NCI-H226 (cell line): ENCODE results near the gene CTNNA2.

ENCODE experiments used
- DNase-seq: peaks from one replicate; pipeline ENCODE4 v3.0.0-alpha.2; 2015

Gene CTNNA2

DNA sequence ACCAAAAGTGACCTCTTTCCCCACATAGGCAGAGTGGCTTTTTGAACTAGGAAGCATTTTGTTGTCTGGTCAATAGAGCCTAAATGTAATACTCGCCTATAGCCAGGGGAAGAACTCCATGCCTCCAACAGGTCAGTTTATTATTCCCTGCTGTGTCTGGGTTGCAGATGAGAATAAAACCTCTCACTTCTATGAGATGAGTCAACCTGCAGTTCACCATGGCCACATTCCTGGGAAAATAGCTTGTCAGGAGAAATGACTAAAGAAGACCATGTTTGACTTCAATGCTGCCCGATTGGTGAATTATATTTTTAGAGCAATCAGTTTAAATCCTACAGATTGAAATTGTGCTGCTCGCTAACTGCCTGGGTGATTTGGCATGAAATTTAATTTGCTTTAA is 838.4 kb downstream of the CTNNA2 start:
- DNase-seq: no peak

DNA sequence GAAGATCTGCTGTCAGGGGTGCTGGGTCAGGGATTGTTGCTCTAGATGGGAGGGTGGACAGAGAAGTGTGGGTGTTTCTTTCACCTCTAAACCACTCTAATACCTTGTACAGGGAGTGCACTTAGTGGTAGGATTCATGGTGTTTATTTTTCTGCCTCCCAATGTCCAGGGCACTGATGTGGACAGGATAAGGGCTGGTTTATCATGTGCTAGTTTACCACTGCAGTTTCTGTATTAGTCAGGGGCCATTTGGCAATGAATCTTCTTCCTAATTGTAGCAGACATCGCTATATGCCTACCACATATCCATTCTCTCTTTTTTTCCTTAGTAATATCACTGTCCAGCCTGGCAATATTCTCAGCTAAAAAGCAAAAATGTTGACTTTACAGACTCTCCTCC is 842.0 kb downstream of the CTNNA2 start:
- no peak for DNase-seq

DNA sequence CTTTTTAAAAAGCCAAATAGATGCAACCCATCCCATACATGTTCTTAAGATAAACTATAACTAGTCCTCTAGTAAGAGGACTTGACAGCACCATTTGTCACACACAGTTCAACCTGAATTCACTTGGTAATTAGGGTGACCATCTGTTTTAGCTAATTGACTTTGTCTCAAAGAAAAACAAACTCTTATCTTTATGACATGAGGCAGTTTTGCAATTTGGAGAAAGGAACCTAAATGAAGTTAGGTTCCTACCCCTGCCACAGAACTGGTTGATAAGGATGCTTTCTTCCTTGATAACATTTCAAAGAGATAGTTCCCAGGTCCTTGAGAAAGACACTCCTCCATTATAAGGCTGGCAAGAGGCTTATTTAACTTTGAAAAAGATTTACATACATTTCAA is 849.1 kb downstream of the CTNNA2 start:
- DNase-seq: no peak

DNA sequence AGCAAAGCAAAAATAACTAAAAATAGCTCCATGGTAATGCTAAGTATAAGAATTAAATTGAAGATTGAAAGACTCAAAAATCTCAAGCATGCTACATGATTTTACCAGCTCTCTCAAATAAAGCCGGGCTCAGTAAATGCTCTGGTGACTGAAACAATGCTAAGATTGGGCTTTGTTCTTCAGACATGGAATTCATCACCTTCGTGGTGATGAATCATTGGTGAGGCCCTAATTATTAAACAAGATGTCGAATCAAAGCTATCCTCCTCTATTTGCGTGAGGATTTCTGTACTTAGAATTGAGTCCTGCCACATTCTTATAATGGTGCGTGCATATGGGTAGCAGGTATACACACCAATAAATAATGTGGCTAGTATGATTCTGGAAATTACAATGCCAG is 850.5 kb downstream of the CTNNA2 start:
- DNase-seq: no peak

DNA sequence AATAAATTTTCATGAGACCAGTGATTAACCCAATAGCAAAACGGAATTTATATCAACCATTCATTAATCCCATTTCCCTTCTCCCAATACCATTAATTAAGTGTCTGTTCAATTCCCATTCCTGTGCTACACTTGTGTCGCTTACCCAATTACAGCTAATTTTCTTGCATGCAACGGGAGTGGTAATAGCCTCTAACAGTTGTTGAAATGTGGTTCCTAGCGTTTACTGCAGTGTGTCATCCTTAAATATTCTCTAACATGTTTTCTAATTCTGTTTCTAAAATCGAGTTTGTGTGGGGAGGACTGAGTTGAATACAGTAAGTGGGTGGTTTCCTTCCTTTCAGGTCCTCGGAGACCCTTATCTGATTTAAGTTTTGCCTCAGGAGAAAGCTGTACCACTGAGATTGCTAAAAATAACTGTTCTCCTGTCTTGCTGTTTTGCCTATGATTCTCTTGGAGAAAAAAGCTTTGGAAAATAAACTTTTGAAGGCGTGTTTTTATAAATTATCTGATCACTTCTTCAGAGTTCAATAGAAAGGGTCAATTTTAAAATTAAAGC is 851.0 kb downstream of the CTNNA2 start:
- DNase-seq: no peak

DNA sequence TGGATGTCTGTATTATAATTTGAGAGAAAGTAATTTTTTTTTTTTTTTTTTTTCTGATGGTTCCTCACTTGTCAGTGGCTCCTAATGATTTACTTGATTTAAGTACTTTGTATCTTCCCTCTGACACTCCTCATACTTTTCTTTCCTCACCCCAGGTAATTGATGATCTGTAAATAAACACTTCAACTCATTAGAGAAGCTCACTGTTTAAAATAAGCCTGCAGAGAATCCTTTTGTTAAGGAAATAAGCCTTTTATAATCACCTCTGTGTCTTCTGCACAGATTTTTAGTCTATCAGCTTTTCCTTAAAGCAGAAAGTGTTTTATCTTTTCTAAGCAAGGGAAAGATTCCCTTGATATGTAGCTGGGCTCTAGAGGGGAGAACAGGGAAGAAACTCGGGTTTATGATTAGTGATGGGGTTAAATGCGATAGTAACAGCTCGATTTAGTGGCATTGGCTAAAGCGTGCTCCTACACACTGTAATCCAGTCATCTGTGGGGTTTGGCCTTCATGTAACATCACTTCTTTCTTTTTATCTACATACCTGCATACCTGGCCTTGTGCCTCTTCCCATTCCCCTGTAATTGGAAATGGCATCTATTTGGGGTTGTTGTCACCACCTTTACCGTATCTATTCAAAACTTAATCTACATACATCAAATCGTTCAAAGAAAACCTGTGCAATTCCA is 851.8 kb downstream of the CTNNA2 start:
- no peak for DNase-seq

DNA sequence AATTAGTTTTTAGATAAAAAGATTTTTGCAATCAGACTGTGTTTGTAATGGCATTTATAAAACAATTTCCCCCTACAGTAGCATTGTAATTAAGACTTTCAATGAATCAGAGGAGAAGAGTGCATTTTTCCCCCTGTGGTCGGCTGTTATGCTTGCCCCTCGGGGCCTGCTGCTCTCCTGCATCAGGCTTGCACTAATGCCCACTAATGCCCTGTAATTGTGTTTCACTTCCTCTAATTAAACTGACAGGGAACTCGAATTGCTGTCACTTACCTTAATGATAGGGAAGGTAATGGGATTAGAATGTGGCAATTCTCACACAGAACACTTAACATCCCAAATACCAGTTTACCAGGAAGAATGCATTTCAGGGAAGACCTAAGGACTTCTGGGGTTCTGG is 852.9 kb downstream of the CTNNA2 start:
- DNase-seq: no peak

DNA sequence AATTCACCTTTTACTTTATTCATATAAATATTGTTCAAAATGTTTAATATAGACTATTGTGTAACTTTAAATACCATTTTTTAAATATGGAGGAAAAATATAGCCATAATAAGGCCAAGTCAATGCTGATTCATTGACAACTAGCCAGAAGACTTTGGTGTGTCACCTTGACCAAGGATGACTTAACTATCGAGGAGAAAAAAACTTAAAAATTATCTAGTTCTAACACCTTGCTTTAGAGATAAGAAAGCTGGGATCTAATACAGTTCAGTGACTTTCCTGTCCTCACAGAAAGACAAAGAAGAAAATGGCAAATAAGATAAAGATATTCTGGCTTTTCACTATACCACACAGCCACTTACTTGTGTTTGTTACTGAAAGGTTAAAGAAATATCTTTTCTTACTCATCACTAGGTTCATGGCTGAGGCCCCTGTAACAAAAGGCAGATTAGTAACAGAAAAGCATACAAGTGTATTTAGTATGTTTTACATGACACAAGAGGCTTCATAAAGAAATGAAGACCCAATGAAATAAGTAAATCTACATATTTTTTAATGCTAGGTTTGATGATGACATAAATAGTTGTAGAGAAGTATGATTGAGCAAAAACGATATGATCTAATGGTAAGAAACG is 857.6 kb downstream of the CTNNA2 start:
- no peak for DNase-seq

DNA sequence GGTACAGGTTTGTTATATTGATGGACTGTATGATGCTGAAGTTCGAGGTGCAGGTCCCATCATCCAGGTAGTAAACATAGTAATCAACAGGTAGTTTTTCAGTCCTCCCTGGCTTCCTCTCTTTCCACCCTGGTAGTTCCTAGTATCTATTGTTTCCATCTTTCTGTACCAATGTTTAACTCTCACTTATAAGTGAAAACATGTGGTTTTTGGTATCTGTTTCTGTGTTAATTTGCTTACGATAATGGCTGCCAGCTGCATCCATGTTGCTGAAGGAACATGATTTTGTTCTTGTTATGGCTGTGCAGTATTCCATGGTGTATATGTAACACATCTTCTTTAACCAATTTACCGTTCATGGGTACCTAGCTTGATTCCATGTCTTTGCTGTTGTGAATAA is 861.3 kb downstream of the CTNNA2 start:
- no peak for DNase-seq

DNA sequence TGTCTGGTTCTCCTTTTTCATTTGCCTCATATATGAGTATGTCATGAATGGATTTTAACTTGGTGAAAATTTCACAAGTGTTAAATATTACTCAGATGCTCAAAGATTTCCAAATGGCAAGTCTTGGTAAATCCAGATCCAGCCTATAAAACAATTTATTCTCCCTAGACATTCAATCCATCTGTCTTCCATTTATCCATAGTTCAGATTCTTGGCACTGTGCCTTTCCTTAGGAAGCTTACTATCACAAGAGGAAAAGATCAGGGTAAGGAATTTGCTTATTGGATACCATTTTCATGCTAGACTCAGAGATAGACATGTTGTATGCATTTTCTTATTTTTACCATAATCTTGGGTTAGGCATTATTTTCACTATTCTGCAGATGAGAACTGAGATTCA is 864.2 kb downstream of the CTNNA2 start:
- no peak for DNase-seq

DNA sequence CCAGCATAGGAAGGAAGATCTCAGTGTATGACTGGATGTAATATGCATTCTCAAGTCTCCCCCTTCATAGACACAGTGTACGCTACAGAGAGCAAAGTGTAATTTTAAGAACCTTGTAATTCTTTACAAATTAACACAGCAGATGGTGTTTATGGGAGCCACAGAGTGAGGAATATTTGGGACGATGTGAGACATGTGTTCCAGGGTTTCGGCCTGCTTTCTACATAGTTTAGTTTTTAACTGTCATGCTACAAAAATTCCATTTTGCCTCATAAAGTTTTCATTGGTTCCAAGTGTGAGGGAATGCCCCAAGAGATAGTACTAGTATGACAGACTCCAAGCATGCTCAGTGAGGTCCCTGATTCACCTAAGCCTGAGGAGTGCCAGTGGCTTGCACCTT is 867.9 kb downstream of the CTNNA2 start:
- DNase-seq: no peak

DNA sequence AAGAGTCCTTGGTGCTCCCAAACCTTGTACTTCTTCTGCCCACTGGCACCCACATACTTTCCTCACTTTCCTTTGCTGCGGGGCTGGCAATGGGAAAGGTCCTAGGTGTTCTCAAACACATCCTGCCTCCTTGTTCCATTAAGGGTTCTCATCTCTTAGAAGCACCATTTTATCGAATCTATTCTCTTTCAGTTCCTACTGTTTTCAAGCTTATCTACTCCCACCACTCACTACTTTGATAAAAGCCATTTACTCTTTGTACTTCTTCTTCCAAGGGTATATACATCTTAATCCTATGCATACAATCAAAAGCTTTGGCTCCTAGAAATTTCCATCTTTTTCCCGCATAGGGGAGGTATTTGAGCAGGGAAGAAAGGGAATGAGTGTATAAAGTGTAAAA is 868.8 kb downstream of the CTNNA2 start:
- DNase-seq: no peak

DNA sequence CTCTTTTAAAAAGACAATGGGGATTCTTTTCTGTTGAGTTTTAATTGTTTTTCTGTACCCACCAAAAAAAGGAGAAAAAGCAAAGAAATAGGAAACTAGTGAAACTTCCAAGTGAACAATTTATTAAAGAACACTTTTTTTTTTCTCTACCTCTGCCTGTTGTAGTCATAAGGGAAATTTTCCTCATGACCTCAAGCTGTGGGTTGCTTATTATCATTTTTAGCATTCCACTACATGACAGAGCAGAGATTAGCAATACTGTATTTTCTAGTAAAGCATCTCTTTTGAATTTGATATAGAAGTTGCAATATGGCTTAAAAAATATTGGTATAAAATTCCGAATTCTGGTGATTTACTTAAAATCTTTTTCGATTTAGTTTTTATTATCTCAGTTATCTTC is 879.6 kb downstream of the CTNNA2 start:
- DNase-seq: no peak

DNA sequence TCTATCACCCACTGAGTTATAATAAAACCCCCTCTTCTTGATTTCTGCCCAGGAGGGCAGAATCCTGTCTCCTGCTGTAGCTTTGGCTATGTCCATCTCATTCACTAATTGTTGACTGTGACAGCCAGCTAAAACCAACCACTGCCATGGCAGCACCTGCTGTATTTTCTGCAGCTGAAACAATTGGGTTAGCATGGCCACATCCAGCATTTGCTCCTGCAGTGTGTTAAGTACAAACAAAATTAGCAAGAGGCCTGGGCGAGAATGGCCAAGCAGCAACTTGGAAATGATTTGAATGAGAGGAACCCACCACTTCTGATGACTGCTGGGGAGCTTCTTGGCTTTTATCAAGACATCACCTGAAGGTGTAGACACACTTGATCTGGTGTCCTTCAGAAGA is 881.1 kb downstream of the CTNNA2 start:
- no peak for DNase-seq

DNA sequence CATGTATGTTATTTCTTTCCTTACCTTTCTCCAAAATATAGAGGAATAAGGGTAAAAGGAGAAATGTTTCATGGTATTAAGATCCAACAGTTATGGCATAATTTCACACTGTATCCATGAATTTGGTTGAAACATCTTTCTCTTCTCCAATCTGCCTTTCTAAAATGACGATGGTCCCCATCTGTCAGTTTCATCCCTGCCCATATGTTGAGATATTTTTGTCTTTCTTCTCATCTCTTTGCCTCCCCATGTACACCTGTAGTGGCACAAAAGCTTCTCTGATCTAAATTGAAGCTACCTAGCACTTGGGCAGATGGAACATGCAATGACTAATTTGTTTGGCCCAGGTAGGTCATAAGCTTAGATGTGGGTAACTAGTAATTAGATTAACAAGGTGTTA is 882.4 kb downstream of the CTNNA2 start:
- DNase-seq: no peak

DNA sequence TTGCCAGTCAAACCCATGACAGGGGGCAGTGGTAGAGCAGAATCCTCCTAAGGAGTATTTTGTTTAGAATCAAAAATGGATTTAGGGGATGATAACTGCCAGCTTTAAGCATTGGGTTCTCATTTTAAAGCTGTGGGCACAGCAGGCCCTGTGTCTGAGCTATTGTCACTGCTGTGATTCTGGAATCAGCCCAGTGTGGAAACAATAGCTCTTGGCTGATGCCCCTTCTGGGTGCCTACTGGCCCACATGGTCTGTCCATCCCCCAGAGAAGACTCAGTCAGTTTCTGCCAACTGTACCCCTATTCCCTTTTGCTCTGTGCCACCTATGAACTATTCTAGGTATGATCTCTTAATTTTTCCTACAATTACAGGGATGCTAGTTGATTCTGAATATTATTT is 883.4 kb downstream of the CTNNA2 start:
- no peak for DNase-seq

DNA sequence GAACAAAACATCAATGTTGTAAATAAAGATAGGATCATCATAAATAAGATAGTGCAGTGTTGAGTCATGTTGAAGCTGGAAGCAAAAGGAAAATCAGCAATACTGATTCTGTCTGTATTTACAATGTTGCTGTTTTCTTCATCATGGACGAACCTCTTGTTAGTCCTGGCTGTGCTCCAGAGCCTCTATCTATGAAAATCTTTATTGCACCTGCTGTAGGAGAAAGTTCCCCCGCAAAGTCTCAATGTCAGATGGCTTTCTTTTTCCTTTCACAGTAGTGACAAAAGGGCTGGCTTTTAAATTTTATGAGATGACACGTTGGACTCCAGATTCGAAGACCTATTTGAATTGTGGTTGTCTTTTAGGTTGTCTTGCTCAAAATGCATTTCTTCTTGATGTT is 890.2 kb downstream of the CTNNA2 start:
- DNase-seq: no peak

DNA sequence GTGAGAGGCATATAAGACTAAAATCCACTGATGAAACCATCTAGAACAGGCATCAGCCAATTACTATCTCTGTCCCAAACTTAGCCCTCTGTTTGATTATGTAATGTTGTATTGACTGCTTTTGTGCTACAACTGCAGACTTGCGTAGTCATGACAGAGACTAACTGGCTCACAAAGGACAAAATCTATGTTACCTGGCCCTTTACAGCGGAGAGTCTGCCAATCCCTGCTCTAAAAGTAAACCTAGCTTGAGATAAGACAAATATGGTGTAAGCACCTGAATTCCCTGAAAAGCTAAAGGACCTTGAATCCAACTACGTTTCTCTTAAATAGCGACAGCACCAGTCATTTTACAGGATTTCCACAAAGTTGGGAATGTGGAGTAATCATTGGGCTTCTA is 894.5 kb downstream of the CTNNA2 start:
- DNase-seq: no peak

DNA sequence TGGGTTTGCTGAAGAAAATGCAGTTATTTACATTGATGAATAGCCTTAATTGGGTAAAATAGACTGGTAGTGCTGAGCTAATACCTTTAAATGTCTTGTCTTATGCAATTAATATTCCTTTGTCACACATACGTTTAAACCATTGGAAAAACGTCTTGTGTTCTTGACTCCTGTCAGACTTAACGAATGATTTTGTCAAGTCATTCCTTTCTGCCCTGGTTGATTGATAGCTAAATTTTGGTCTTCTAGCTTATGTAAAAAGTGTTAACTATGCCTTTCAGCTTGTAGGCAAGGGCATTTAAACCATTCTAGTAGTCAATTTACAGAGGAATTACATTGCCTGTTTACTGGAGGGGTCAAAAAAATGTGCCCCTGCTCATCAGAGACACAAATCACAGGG is 897.5 kb downstream of the CTNNA2 start:
- DNase-seq: no peak

DNA sequence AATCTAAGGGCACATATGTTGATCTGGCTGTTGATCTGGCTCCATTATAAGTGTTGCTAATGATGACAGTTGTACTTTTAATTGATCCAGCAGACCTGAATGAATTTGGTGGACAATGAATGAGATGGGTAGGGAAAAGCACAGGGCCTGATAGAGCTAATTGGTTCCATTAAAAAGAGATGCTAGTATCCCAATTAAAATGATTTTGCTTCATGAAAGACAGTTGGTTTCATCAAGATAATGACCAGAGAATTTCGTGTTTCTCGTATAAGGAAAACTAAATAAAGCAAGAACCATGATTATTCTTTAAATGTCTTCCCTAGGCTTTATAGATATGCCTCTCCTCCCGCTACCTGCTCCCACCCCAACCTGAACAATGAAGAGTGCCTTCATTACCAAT is 900.3 kb downstream of the CTNNA2 start:
- no peak for DNase-seq

DNA sequence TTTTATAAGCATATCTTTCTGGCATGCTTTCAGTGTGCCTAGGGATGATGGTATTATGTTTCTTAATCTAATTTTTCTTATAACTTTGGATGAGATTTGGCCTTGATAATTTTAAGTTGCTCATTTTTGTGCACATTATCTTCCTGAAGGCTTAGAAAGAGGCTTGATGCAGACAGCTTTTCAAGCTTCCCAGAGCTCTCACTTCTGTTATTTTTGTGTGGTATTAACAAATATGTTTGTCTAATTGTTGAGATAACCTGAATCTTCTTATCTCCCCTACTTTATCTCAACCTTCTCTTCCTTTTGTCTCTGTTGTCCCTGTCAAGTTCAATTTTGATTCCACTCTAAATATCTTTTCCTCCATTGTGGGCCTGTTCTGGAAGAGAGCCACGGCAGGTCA is 904.9 kb downstream of the CTNNA2 start:
- no peak for DNase-seq

DNA sequence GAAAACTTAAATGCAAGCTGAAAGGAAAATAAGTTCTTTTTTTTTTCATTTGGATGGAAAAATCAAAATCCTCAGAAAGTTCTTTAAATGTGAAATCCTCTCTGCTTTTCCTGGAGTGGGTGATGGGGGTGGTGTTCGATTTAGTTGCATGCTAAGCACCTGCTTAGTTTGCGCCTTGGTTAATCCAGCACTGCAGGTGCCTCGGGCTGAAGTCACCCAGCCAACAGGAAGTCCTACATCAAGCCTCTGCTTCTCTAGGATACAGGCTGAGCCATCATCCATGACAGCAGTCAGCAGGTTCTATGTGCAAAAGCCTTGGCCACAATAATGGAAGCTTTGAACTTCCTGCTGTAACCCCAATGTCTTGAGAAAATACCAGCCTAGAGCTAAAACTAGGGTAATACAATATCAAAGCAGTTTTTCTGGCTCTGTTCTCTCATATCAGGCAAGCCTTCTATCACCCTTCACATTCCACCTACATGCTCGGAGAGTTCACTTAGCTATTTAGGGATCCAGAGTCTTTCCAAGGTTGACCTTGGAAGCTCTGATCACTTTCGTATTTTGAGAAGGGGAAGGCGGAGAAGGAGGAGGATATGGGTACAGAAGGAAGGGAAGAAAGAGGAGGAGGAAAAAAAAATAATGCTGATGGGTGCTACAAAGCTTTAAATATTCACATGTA is 907.8 kb downstream of the CTNNA2 start:
- DNase-seq: no peak

DNA sequence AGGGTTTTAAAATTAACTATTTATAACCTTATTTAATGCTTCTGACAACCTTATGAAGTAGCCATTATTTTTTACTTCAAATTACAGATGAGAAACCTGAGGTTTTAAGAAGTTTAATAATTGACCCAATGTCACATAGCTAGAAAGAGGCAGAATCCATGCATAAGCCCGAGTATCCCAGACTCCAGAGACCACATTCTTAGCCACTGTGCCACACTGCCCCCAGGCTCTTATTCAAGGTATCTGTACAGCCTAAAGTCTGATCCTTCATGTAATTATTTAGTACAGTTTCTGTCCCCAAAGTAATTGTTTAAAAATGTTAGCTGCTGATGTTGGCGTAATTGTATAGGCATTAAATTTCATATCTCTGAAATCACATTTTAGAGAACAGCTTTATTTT is 916.4 kb downstream of the CTNNA2 start:
- no peak for DNase-seq

DNA sequence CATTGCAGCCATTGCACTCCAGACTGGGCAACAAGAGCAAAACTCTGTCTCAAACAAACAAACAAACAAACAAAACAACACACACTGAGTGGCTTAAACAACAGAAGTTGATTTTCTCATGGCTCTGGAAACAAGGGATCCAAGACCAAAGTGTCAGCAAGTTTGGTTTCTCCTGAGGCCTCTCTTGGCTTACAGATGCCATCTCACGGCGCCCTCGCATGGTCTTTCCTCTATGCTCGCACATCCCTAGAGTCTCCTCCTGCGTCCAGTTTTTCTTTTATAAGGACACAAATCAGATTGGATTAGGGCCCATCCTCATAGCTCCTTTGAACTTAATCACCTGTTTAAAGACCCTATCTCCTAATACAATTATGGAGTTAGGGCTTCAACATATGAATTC is 925.1 kb downstream of the CTNNA2 start:
- DNase-seq: no peak
